DOHH2 (cell line): ENCODE data around the gene CFAP58.

ENCODE experiments used
- EZH2phosphoT487 ChIP-seq: fragments of 200-600 bp; sonication (generic); IDR thresholded peaks from 2 replicates; pipeline ENCODE4 v1.6.1; 2017; ENCODE audit warnings: borderline replicate concordance, mild to moderate bottlenecking, antibody characterized with exemption, low read length, moderate library complexity, mixed read lengths
- TF ChIP-seq, protein P1 (sequence below): fragments of 200-600 bp; sonication (generic); IDR thresholded peaks from one replicate; pipeline ENCODE4 v1.5.1; 2014; ENCODE audit warnings: antibody characterized with exemption, mild to moderate bottlenecking, low read depth, low read length; ENCODE audit not compliant: poor library complexity, severe bottlenecking

DNA sequence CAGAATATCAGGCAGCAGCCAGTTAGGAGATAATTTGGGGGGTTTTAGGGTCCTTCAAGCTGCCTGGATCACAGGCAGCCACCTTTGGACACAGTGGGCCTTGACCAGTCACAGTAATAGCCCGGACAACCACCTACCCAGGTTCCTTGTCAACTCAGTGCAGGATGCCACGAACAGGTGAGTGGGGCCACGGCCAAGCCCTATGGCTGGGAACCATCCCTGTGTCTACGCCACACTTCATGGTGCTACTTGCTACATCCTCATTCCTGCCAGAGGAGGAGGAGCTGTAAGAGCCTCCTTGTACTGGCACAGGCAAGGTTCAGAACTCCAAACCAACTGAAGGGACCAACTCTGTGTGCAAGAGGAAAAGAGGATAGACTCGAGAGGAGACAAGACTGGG lies 35.3 kb upstream of the CFAP58 start:
- TF ChIP-seq EZH2phosphoT487 = no peak
- TF ChIP-seq, protein P1, sequence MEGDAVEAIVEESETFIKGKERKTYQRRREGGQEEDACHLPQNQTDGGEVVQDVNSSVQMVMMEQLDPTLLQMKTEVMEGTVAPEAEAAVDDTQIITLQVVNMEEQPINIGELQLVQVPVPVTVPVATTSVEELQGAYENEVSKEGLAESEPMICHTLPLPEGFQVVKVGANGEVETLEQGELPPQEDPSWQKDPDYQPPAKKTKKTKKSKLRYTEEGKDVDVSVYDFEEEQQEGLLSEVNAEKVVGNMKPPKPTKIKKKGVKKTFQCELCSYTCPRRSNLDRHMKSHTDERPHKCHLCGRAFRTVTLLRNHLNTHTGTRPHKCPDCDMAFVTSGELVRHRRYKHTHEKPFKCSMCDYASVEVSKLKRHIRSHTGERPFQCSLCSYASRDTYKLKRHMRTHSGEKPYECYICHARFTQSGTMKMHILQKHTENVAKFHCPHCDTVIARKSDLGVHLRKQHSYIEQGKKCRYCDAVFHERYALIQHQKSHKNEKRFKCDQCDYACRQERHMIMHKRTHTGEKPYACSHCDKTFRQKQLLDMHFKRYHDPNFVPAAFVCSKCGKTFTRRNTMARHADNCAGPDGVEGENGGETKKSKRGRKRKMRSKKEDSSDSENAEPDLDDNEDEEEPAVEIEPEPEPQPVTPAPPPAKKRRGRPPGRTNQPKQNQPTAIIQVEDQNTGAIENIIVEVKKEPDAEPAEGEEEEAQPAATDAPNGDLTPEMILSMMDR = no peak
